ENCODE data around the gene ZCCHC14. TPM values are rescaled to one million over a fixed set of nuclear protein-coding genes. Genes with fewer than 3 reads are reported as not detected.

ZCCHC14 gene
- total and polyA plus RNA-seq, 2 donors (not counting 1 experiment from before 2014, with no cell fraction given) = 0.70 to 4.4 TPM

DNA sequence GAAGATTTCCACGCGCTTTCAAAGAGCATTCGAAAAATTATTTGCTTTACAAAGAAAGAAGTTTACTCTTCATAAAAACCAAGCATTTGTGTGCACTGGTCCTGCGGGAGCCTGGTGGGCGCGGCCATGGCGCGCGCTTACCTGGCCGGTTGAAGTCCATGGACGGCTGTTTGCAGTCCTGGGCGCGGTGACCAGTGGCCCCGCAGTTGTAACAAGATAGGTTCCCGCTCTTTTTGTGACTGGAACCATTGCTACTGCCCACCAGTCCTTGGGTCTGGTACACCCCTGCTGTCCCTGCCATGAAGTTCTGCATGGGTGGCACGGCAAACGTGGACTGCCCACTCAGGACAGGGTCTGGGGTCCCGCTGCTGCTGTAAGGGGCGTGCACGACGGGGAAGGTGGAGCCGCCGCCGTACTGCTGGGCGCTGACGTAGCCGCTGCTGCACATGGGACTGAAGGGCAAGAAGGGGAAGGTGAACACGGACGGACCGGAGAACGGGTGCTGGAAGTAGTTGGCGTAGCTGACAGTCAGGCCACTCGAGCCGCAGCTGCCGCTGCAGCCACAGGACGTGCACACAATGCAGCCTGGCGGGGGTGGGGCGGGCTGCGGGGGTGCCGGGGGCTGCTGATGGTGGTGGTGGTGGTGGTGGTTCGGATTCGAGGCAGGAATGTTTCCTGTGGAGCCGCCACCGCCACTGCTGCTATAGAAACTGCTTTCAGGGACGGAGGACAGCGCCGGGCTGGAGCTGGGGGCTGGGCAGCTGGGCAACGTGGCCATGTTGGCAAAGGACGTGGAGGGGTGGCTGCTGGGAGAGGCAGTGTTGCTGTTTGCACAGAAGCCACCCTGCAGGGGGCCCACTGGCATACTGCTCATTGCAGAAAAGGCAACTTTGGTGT is 81.2 kb downstream of the ZCCHC14 start:
- Mint-ChIP-seq H3K4me3 (no peak overlapping the region), H3K27me3 (no peaks in the 10 kb centered on the region), H3K4me1 (peaks cover 4% of the 10 kb centered on the region), H3K9me3 (ENCODE audit: insufficient read depth) (no peaks in the 10 kb centered on the region), H3K27ac (no peak overlapping the region)
- Histone ChIP-seq H3K27ac (ENCODE audit: low read length in 2 of 2) (no peak overlapping the region), H2AFZ (ENCODE audit: insufficient read depth, low read depth, low read length, poor library complexity, severe bottlenecking) (no peak overlapping the region), H3K9ac (ENCODE audit: low read length) (no peak overlapping the region), H3K4me1 (ENCODE audit: control insufficient read depth in 2 of 2, insufficient read depth in 2 of 2, low read length in 2 of 2) (no peaks in the 10 kb centered on the region), H3K36me3 (replicated peaks in 1 of 2; ENCODE audit: control extremely low read depth in 1 of 2, control insufficient read depth in 1 of 2, extremely low read depth in 1 of 2, insufficient read depth in 2 of 2, low read length in 1 of 2) (peaks cover 0 to under 1% of the 10 kb centered on the region in 2 experiments), H3K4me2 (replicated peaks; ENCODE audit: low read depth, low read length, poor library complexity, severe bottlenecking) (no peak overlapping the region), H3K79me2 (ENCODE audit: control insufficient read depth, insufficient read depth, low read length) (no peaks in the 10 kb centered on the region), H4K20me1 (ENCODE audit: control insufficient read depth, insufficient read depth, low read length, poor library complexity, severe bottlenecking) (no peaks in the 10 kb centered on the region), H3K9me3 (ENCODE audit: control extremely low read depth in 1 of 3, control insufficient read depth in 2 of 3, insufficient read depth in 1 of 3, low read length in 2 of 3) (no peaks in the 10 kb centered on the region), H3K4me3 (ENCODE audit: control extremely low read depth in 1 of 5, extremely low read depth in 1 of 5, insufficient read depth in 1 of 5, low read depth in 2 of 5, low read length in 4 of 5) (no peak overlapping the region), H3K27me3 (replicated peaks in 1 of 4; ENCODE audit: control extremely low read depth in 1 of 4, control insufficient read depth in 3 of 4, insufficient read depth in 4 of 4, low read length in 3 of 4) (peaks cover 0 to 3% (median 0%) of the 10 kb centered on the region in 4 experiments)
- no peak for TF ChIP-seq EZH2 (IDR thresholded peaks at IDR 0.05; ENCODE audit: borderline replicate concordance, insufficient read depth, low read depth, low read length, poor library complexity, severe bottlenecking)
- TF ChIP-seq, protein P1, sequence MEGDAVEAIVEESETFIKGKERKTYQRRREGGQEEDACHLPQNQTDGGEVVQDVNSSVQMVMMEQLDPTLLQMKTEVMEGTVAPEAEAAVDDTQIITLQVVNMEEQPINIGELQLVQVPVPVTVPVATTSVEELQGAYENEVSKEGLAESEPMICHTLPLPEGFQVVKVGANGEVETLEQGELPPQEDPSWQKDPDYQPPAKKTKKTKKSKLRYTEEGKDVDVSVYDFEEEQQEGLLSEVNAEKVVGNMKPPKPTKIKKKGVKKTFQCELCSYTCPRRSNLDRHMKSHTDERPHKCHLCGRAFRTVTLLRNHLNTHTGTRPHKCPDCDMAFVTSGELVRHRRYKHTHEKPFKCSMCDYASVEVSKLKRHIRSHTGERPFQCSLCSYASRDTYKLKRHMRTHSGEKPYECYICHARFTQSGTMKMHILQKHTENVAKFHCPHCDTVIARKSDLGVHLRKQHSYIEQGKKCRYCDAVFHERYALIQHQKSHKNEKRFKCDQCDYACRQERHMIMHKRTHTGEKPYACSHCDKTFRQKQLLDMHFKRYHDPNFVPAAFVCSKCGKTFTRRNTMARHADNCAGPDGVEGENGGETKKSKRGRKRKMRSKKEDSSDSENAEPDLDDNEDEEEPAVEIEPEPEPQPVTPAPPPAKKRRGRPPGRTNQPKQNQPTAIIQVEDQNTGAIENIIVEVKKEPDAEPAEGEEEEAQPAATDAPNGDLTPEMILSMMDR (IDR thresholded peaks at IDR 0.05) = no peak
- 97% methylated on average over 46 of the region's 49 CpGs for WGBS (ENCODE audit: insufficient coverage)
- DNase-seq (no peak), ATAC-seq (ENCODE audit: low read depth) (no peak)
- ChIA-PET POLR2A (no interaction called here), CTCF (interaction anchor here (1.5 kb wide), 1 partner anchor 223 kb away, joined by 3 read pairs; no protein-coding TSS in a partner anchor)
- intact Hi-C loops (cut with micrococcal nuclease) = no loop called here

DNA sequence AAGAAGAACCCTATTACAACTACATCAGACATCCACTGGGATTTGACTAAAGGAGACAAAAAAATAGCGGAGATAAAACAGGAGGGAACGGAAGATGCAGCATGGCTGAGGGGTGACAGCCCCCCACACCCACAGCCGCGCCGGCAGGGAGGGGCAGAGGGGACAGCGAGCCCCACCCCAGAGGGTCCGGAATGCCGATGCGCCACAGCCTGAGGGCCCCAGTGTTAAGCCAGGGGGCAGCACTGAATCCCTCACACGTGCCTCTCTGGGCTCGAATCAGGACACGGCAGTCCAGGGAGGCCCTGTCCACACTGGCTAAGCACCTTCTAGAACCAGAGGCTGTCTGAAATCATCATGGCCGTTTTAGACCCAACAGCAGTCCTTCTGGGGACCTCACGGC is 81.9 kb downstream of the ZCCHC14 start:
- H3K79me2 ChIP-seq (ENCODE audit: control insufficient read depth, insufficient read depth, low read length) = no peaks in the 10 kb centered on the region
- no peaks in the 10 kb centered on the region for H3K9me3 Mint-ChIP-seq (ENCODE audit: insufficient read depth)
- no peak for TF ChIP-seq EZH2 (IDR thresholded peaks at IDR 0.05; ENCODE audit: borderline replicate concordance, insufficient read depth, low read depth, low read length, poor library complexity, severe bottlenecking)
- TF ChIP-seq, protein P1 (IDR thresholded peaks at IDR 0.05) = no peak
- no peaks in the 10 kb centered on the region for H3K4me1 ChIP-seq (ENCODE audit: control insufficient read depth in 2 of 2, insufficient read depth in 2 of 2, low read length in 2 of 2)
- no peak overlapping the region for H3K27ac Mint-ChIP-seq
- H3K4me3 ChIP-seq (ENCODE audit: control extremely low read depth in 1 of 5, extremely low read depth in 1 of 5, insufficient read depth in 1 of 5, low read depth in 2 of 5, low read length in 4 of 5) = no peak overlapping the region
- POLR2A ChIA-PET = no interaction called here
- no peak overlapping the region for H3K27ac ChIP-seq (ENCODE audit: low read length in 2 of 2)
- no peaks in the 10 kb centered on the region for H3K27me3 Mint-ChIP-seq
- H3K9me3 ChIP-seq (ENCODE audit: control extremely low read depth in 1 of 3, control insufficient read depth in 2 of 3, insufficient read depth in 1 of 3, low read length in 2 of 3) = no peaks in the 10 kb centered on the region
- H4K20me1 ChIP-seq (ENCODE audit: control insufficient read depth, insufficient read depth, low read length, poor library complexity, severe bottlenecking) = no peaks in the 10 kb centered on the region
- no peak overlapping the region for H3K4me2 ChIP-seq (replicated peaks; ENCODE audit: low read depth, low read length, poor library complexity, severe bottlenecking)
- 94% methylated on average over 14 of the region's 14 CpGs for WGBS (ENCODE audit: insufficient coverage)
- DNase-seq (no peak), ATAC-seq (ENCODE audit: low read depth) (no peak)
- CTCF ChIA-PET = no interaction called here
- no peak overlapping the region for H3K4me3 Mint-ChIP-seq
- peaks cover 2% of the 10 kb centered on the region in 2 experiments for H3K36me3 ChIP-seq (replicated peaks in 1 of 2; ENCODE audit: control extremely low read depth in 1 of 2, control insufficient read depth in 1 of 2, extremely low read depth in 1 of 2, insufficient read depth in 2 of 2, low read length in 1 of 2)
- no peak overlapping the region for H3K9ac ChIP-seq (ENCODE audit: low read length)
- peaks cover 0 to 3% (median 0%) of the 10 kb centered on the region in 4 experiments for H3K27me3 ChIP-seq (replicated peaks in 1 of 4; ENCODE audit: control extremely low read depth in 1 of 4, control insufficient read depth in 3 of 4, insufficient read depth in 4 of 4, low read length in 3 of 4)
- H3K4me1 Mint-ChIP-seq = peaks cover 4% of the 10 kb centered on the region
- no peak overlapping the region for H2AFZ ChIP-seq (ENCODE audit: insufficient read depth, low read depth, low read length, poor library complexity, severe bottlenecking)
- intact Hi-C loops (cut with micrococcal nuclease) = no loop called here

All from B cell (primary cell).